ENCODE results near the gene GATAD1. TPM values are rescaled to one million over a fixed set of nuclear protein-coding genes. Genes with fewer than 3 reads are reported as not detected.
"Not testable (repeated sequence)": the region's sequence is repeated elsewhere in the genome, so short reads cannot be mapped to it uniquely, and the experiment has no call there.

The GATAD1 gene
- total and polyA plus RNA-seq, 10 of the 15 experiments (the other 5 are each of a cell fraction or from before 2014, with no cell fraction given), result 5.5 to 45.2 (median 14.2) TPM

DNA sequence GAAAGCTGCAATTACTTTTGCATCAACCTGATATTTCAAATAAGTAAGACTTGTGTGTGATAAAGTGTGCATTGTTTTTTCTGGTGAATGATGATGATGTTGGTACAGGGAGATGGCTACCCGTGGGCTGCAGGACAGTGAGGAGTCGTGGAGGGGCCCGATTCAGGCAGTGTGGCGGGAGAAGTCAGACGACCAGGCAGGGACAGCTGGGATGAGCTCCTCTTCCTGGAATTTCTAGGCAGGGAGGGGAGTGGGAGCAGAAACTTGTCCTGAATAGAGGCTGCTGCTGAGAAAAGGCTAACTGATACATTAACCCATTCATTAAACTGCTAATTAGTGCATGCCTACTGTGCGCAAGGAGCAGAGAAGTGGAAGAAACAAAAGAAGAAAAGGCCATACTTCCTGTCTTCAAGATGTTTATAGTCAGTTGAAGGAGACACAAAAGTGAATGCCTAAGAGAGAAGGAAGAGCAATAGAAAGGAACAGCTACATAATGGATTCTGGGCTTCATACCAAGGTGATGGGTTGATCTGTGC is 9.3 kb upstream of the GATAD1 start (continued):
- TF ChIP-seq, protein P1, sequence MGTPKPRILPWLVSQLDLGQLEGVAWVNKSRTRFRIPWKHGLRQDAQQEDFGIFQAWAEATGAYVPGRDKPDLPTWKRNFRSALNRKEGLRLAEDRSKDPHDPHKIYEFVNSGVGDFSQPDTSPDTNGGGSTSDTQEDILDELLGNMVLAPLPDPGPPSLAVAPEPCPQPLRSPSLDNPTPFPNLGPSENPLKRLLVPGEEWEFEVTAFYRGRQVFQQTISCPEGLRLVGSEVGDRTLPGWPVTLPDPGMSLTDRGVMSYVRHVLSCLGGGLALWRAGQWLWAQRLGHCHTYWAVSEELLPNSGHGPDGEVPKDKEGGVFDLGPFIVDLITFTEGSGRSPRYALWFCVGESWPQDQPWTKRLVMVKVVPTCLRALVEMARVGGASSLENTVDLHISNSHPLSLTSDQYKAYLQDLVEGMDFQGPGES (IDR thresholded peaks at IDR 0.05), result no peak
- TF ChIP-seq, protein P2, sequence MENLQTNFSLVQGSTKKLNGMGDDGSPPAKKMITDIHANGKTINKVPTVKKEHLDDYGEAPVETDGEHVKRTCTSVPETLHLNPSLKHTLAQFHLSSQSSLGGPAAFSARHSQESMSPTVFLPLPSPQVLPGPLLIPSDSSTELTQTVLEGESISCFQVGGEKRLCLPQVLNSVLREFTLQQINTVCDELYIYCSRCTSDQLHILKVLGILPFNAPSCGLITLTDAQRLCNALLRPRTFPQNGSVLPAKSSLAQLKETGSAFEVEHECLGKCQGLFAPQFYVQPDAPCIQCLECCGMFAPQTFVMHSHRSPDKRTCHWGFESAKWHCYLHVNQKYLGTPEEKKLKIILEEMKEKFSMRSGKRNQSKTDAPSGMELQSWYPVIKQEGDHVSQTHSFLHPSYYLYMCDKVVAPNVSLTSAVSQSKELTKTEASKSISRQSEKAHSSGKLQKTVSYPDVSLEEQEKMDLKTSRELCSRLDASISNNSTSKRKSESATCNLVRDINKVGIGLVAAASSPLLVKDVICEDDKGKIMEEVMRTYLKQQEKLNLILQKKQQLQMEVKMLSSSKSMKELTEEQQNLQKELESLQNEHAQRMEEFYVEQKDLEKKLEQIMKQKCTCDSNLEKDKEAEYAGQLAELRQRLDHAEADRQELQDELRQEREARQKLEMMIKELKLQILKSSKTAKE (IDR thresholded peaks at IDR 0.05; ENCODE audit: low read depth, poor library complexity, severe bottlenecking), result no peak
- no peak for TF ChIP-seq LARP7 (IDR thresholded peaks at IDR 0.05)

DNA sequence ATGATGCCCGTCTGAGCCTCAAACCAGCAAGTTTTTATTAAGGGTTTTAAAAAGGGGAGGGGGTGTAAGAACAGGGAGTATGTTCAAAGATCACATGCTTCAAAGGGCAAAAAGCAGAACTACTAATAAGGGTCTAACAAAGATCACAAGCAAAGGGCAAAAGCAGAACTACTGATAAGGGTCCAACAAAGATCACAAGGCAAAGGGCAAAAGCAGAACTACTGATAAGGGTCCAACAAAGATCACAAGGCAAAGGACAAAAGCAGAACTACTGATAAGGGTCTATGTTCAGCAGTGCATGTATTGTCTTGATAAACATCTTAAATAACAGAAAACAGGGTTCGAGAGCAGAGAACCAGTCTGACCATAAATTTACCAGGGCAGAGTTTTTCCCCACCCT is 4.6 kb upstream of the GATAD1 start:
- H3K4me3 ChIP-seq; H3K4me1 ChIP-seq (ENCODE audit: control insufficient read depth, insufficient read depth, low read length); H3K79me2 ChIP-seq (ENCODE audit: control insufficient read depth, insufficient read depth, low read length); POLR2A ChIA-PET; H3K9ac ChIP-seq (ENCODE audit: control insufficient read depth, insufficient read depth, low read length); H4K20me1 ChIP-seq (ENCODE audit: control insufficient read depth, insufficient read depth); H3K4me2 ChIP-seq (ENCODE audit: control insufficient read depth, insufficient read depth); H3K36me3 ChIP-seq (ENCODE audit: control insufficient read depth in 2 of 2, insufficient read depth in 2 of 2, low read length in 1 of 2); H3K9me3 ChIP-seq (replicated peaks; ENCODE audit: control insufficient read depth, insufficient read depth, low read length); RAD21 ChIA-PET (ENCODE audit: unreplicated experiment); SMC1A ChIA-PET (ENCODE audit: uncharacterized antibody, unreplicated experiment); DNase-seq (ENCODE audit: low read depth, low spot score); FAIRE-seq; H3K27ac ChIP-seq (ENCODE audit: control insufficient read depth, insufficient read depth); H2AFZ ChIP-seq (ENCODE audit: control insufficient read depth, low read depth, low read length); ATAC-seq; H3K27me3 ChIP-seq (replicated peaks in 1 of 2; ENCODE audit: control insufficient read depth in 2 of 2, insufficient read depth in 2 of 2, low read length in 1 of 2); CTCF ChIA-PET; BruUV-seq (replicated peaks): not testable (repeated sequence)
- 30% methylated on average over 2 of the region's 2 CpGs for WGBS (ENCODE audit: insufficient coverage, insufficient replicate concordance, low lambda C conversion rate, missing lambda C conversion rate)
- intact Hi-C loops (cut with micrococcal nuclease; ENCODE audit: unreplicated experiment) (loop anchor here (10.0 kb wide), 2 partner anchors 498 to 568 kb away; partner anchors contain the start of gene AKAP9), in situ Hi-C loops (cut with MboI) (loop anchor here (25.0 kb wide), 1 partner anchor 1355 kb away; no protein-coding TSS in a partner anchor)

All from GM12878 (cell line).